Lower lobe of right lung (tissue), 2 donors: Measurements from ENCODE around the gene KAT6B. TPM values are rescaled to one million over a fixed set of nuclear protein-coding genes. Genes with fewer than 3 reads are reported as not detected.

Experiments
- ATAC-seq, 2 donors: fragments of 200-7000 bp; cut with Tn5 transposase; one replicate each; pipeline ENCODE4 v1.9.1; 2020 to 2022; ENCODE audit warnings: mild to moderate bottlenecking in 2 of 2, moderate library complexity in 2 of 2
- DNase-seq: peaks from one replicate; pipeline ENCODE4 v3.0.0-alpha.2; 2020
- H3K27ac ChIP-seq: fragments of 200-600 bp; one replicate; pipeline ENCODE4 v1.8.0; 2022
- H3K27me3 ChIP-seq: fragments of 200-600 bp; one replicate; pipeline ENCODE4 v1.8.0; 2022; ENCODE audit warnings: low read depth
- H3K36me3 ChIP-seq: fragments of 200-600 bp; one replicate; pipeline ENCODE4 v1.8.0; 2022; ENCODE audit warnings: mild to moderate bottlenecking
- H3K4me1 ChIP-seq: fragments of 200-600 bp; one replicate; pipeline ENCODE4 v1.8.0; 2022
- H3K4me3 ChIP-seq: fragments of 200-600 bp; one replicate; pipeline ENCODE4 v1.8.0; 2022; ENCODE audit warnings: mild to moderate bottlenecking
- H3K9me3 ChIP-seq: fragments of 200-600 bp; one replicate; pipeline ENCODE4 v1.8.0; 2022
- CTCF ChIP-seq: fragments of 200-600 bp; IDR thresholded peaks from one replicate; pipeline ENCODE4 v1.8.0; 2022; ENCODE audit warnings: antibody characterized with exemption, mild to moderate bottlenecking
- intact Hi-C: fragments of 100-400 bp; cut with DNase I; formaldehyde crosslinking; loops from one replicate; pipeline ENCODE4 v1.11.0; 2022
- total RNA-seq: library from RNA; stranded (reverse); fragmentation: NEBNext Ultra II Directional; extraction: Animal tissue kit (Norgen Biotek cat#: 25700); gene quantifications from one replicate; pipeline ENCODE4 v1.2.1, GENCODE V29; 2021
- donor health status: DM: no; HTN: yes; CAD: no; lungs with severe emphysema.

KAT6B gene
- total RNA-seq, 1 donor from 2014 or later, result 46.3 TPM

GRCh38 chr10:74922921-74923320, 96.5 kb downstream of the KAT6B start:
- H3K36me3 ChIP-seq, result no peaks in the 10 kb centered on the region
- no peak overlapping the region for H3K27ac ChIP-seq
- no peaks in the 10 kb centered on the region for H3K27me3 ChIP-seq
- H3K4me3 ChIP-seq, result no peak overlapping the region
- DNase-seq (no peak), ATAC-seq (peak; percentile 20 to 50)
- no peak for TF ChIP-seq CTCF
- intact Hi-C loops, result no loop called here
- H3K4me1 ChIP-seq, result peaks cover 52% of the 10 kb centered on the region
- H3K9me3 ChIP-seq, result peaks cover 7% of the 10 kb centered on the region

- no peaks in the 10 kb centered on the region for H3K36me3 ChIP-seq
- TF ChIP-seq CTCF, result no peak
- H3K27me3 ChIP-seq, result no peaks in the 10 kb centered on the region
- no peak overlapping the region for H3K27ac ChIP-seq
- peaks cover 7% of the 10 kb centered on the region for H3K9me3 ChIP-seq
- peak; percentile 56 for DNase-seq
- intact Hi-C loops, result no loop called here
- ATAC-seq, result peak; percentile 93
- H3K4me1 ChIP-seq, result peaks cover 57% of the 10 kb centered on the region
- H3K4me3 ChIP-seq, result no peak overlapping the region
These were observed 97.2 kb downstream of the KAT6B start for GRCh38 chr10:74923556-74923955.

- no peak for DNase-seq
These were observed 98.0 kb downstream of the KAT6B start for GRCh38 chr10:74924251-74924963.

GRCh38 chr10:74925291-74925690, 98.9 kb downstream of the KAT6B start:
- no peaks in the 10 kb centered on the region for H3K36me3 ChIP-seq
- no peak for ATAC-seq
- H3K27me3 ChIP-seq, result no peaks in the 10 kb centered on the region
- intact Hi-C loops, result no loop called here
- no peak for TF ChIP-seq CTCF
- no peak for DNase-seq
- H3K27ac ChIP-seq, result peak overlapping the region; percentile 50
- peaks cover 67% of the 10 kb centered on the region for H3K4me1 ChIP-seq
- H3K4me3 ChIP-seq, result no peak overlapping the region
- H3K9me3 ChIP-seq, result no peaks in the 10 kb centered on the region

More at GRCh38 chr10:74924251-74924963, 98.0 kb downstream of the KAT6B start:
- peaks cover 2% of the 10 kb centered on the region for H3K9me3 ChIP-seq
- H3K4me1 ChIP-seq, result peaks cover 65% of the 10 kb centered on the region
- peak overlapping the region; percentile 50 for H3K27ac ChIP-seq
- peak; percentile 65 to 75 for ATAC-seq
- H3K4me3 ChIP-seq, result no peak overlapping the region
- intact Hi-C loops, result no loop called here
- no peak for TF ChIP-seq CTCF
- H3K36me3 ChIP-seq, result no peaks in the 10 kb centered on the region
- H3K27me3 ChIP-seq, result no peaks in the 10 kb centered on the region

GRCh38 chr10:74925708-74926107, 99.3 kb downstream of the KAT6B start:
- DNase-seq, result no peak
- intact Hi-C loops, result no loop called here
- H3K4me1 ChIP-seq, result peaks cover 70% of the 10 kb centered on the region
- H3K27ac ChIP-seq, result no peak overlapping the region
- H3K27me3 ChIP-seq, result no peaks in the 10 kb centered on the region
- H3K36me3 ChIP-seq, result no peaks in the 10 kb centered on the region
- ATAC-seq, result no peak
- H3K4me3 ChIP-seq, result no peak overlapping the region
- TF ChIP-seq CTCF, result no peak
- no peaks in the 10 kb centered on the region for H3K9me3 ChIP-seq
